Mucosa of descending colon (tissue), 3 donors: ENCODE results near the gene PRSS57. TPM values are rescaled to one million over a fixed set of nuclear protein-coding genes. Genes with fewer than 3 reads are reported as not detected.
"Not testable (repeated sequence)": the region's sequence is repeated elsewhere in the genome, so short reads cannot be mapped to it uniquely, and the experiment has no call there.

ENCODE experiments used
- ATAC-seq: fragments of 200-7000 bp; cut with Tn5 transposase; one replicate; pipeline ENCODE4 v1.9.1; 2020; ENCODE audit warnings: mild to moderate bottlenecking, moderate library complexity
- DNase-seq, 3 donors: peaks; one replicate each; pipeline ENCODE4 v3.0.0-alpha.2; 2020
- H3K36me3 ChIP-seq: fragments of 200-600 bp; one replicate; pipeline ENCODE4 v1.8.0; 2021; ENCODE audit warnings: low read depth, mild to moderate bottlenecking
- H3K4me1 ChIP-seq: fragments of 200-600 bp; one replicate; pipeline ENCODE4 v1.8.0; 2021; ENCODE audit warnings: low read depth, mild to moderate bottlenecking
- H3K4me3 ChIP-seq: fragments of 200-600 bp; one replicate; pipeline ENCODE4 v1.8.0; 2021; ENCODE audit warnings: mild to moderate bottlenecking
- H3K9me3 ChIP-seq: fragments of 200-600 bp; one replicate; pipeline ENCODE4 v1.8.0; 2021; ENCODE audit warnings: mild to moderate bottlenecking
- intact Hi-C, 2 donors: fragments of 100-400 bp; cut with DNase I in 1 of 2; cut with micrococcal nuclease in 1 of 2; formaldehyde crosslinking; loops; one replicate each; pipeline versions ENCODE4 v1.11.0 to v1.11.1; 2022; cut with DNase I, micrococcal nuclease
- total RNA-seq, 3 donors: library from RNA; stranded (reverse); fragmentation: NEBNext Ultra II Directional in 2 of 3; extraction: Animal tissue kit (Norgen Biotek cat#: 25700) in 2 of 3; gene quantifications; one replicate each; pipeline versions ENCODE4 v1.2.1 to v1.2.4, GENCODE V29; 2021 to 2023
- TF ChIP-seq, protein P1 (sequence below): fragments of 200-600 bp; IDR thresholded peaks from one replicate; pipeline ENCODE4 v1.8.0; 2022; ENCODE audit warnings: antibody characterized with exemption, mild to moderate bottlenecking
- donor health status: DM: no; HTN: no; CAD: no; lungs with moderate emphysema.
- donor health status: DM: no; HTN: no; CAD: no.
- donor health status: DM: no; HTN: yes; CAD: no.

PRSS57 gene
- total RNA-seq, 3 donors from 2014 or later: not detected

DNA sequence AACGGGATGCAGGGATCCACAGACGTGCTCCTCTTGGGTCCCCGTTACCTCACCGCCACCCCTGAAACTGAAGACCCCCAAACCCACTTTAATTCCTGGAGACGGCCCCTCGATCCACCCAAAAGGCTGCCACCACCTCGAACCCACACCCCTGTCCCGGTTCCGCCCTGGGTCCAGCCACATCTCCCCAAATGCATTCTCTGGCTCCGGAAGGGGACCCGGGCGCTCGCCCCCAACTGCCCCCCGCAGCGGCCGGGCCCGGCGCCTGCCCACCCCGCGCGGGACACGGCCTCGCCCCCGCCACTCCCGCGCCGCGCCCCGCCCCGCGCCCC lies 19.3 kb downstream of the PRSS57 start:
- intact Hi-C loops: no loop called here
- no peak overlapping the region for H3K4me3 ChIP-seq
- TF ChIP-seq, protein P1, sequence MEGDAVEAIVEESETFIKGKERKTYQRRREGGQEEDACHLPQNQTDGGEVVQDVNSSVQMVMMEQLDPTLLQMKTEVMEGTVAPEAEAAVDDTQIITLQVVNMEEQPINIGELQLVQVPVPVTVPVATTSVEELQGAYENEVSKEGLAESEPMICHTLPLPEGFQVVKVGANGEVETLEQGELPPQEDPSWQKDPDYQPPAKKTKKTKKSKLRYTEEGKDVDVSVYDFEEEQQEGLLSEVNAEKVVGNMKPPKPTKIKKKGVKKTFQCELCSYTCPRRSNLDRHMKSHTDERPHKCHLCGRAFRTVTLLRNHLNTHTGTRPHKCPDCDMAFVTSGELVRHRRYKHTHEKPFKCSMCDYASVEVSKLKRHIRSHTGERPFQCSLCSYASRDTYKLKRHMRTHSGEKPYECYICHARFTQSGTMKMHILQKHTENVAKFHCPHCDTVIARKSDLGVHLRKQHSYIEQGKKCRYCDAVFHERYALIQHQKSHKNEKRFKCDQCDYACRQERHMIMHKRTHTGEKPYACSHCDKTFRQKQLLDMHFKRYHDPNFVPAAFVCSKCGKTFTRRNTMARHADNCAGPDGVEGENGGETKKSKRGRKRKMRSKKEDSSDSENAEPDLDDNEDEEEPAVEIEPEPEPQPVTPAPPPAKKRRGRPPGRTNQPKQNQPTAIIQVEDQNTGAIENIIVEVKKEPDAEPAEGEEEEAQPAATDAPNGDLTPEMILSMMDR: no peak
- H3K9me3 ChIP-seq: no peaks in the 10 kb centered on the region
- peaks cover 12% of the 10 kb centered on the region for H3K4me1 ChIP-seq
- ATAC-seq (no peak), DNase-seq (no peak)
- no peaks in the 10 kb centered on the region for H3K36me3 ChIP-seq

DNA sequence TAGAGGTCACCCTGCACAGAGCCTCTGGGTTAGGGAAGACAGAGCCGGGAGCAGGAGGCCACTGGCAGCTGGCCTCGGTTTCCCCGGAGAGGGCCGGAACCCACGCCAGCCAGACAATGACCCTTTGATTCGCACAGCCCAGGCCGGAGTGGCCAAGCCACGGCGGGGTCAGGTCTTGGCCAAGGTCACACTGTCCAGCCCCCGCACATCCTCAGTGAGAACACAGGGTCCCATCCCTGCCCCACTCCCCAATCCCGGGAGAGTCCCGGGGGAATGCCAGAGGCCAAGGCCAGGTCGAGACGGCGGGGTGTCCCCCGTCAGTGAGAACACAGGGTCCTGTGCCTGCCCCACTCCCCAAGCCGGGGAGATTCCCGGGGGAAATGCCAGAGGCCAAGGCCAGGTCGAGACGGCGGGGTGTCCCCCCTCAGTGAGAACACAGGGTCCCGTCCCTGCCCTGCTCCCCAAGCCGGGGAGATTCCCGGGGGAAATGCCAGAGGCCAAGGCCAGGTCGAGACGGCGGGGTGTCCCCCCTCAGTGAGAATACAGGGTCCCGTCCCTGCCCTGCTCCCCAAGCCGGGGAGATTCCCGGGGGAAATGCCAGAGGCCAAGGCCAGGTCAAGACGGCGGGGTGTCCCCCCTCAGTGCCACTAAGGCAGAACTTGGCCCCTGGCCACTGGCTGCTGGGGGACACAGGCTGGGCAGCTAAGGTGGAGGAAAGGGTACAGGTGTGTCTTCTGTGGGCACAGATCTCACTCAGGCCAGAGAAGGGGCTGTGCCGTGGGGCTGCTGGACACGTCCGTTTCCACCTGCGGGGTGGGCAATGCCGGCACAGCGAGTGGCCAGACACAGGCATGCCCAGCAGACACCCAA lies 20.7 kb downstream of the PRSS57 start:
- DNase-seq (peak in 1 of 3 donors; percentile 56), ATAC-seq (no peak)

DNA sequence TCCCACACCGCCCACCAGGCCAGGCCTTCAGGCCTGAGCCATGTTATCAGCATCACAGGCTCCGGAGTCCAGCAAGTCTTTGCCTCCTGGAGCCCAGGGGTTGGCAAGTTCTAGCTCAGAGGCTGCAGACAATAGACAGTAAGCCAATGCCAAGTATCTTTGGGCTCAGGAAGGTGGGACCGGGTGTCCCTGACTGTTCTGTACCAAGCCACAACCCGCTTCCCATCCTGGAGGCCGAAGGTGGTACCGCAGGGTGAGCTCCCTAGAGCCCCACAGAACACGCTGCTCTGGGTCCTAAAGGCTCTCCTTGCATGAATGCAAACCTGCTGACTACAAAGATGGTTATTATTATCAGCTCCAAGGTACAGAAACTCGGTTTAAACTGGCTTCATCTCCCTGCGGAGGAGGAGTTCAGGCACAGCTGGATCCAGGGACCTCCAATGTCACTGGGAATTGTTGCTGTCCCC lies 24.6 kb downstream of the PRSS57 start:
- no peak for ATAC-seq
- intact Hi-C loops: no loop called here
- TF ChIP-seq, protein P1: no peak

More for the DNA sequence above, 20.7 kb downstream of the PRSS57 start:
- intact Hi-C loops: no loop called here
- no peaks in the 10 kb centered on the region for H3K36me3 ChIP-seq
- no peak overlapping the region for H3K4me3 ChIP-seq
- no peaks in the 10 kb centered on the region for H3K9me3 ChIP-seq
- TF ChIP-seq, protein P1: no peak
- H3K4me1 ChIP-seq: peaks cover 10% of the 10 kb centered on the region

DNA sequence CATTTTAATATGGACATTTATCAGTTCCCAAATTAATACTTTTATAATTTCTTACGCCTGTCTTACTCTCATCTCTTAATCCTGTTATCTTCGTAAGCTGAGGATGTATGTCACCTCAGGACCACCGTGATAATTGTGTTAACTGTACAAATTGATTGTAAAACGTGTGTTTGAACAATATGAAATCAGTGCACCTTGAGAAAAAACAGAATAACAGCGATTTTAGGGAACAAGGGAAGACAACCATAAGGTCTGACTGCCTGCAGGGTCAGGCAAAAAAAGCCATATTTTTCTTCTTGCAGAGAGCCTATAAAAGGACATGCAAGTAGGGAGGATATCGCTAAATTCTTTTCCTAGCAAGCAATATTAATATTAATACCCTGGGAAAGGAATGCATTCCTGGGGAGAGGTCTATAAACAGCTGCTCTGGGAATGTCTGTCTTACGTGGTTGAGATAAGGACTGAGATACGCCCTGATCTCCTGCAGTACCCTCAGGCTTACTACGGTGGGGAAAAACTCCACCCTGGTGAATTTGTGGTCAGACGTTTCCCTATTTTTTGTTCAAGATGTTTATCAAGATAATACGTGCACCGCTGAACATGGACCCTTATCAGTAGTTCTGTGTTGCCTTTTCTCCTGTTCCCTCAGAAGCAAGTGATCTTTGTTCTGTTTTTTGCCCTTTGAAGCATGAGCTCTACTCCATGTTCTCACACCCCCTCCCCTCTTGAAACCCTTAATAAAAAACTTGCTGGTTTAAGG lies 26.4 kb downstream of the PRSS57 start:
- not testable (repeated sequence) for ATAC-seq, DNase-seq, H3K9me3 ChIP-seq, H3K36me3 ChIP-seq, H3K4me1 ChIP-seq, H3K4me3 ChIP-seq
- intact Hi-C loops: loop anchor here (5.0 kb wide), 1 partner anchor 63 kb away; no protein-coding TSS in a partner anchor

More for the DNA sequence above, 24.6 kb downstream of the PRSS57 start:
- peaks cover 3% of the 10 kb centered on the region for H3K4me1 ChIP-seq
- H3K4me3 ChIP-seq: no peak overlapping the region
- no peaks in the 10 kb centered on the region for H3K9me3 ChIP-seq
- H3K36me3 ChIP-seq: no peaks in the 10 kb centered on the region
- no peak for DNase-seq

DNA sequence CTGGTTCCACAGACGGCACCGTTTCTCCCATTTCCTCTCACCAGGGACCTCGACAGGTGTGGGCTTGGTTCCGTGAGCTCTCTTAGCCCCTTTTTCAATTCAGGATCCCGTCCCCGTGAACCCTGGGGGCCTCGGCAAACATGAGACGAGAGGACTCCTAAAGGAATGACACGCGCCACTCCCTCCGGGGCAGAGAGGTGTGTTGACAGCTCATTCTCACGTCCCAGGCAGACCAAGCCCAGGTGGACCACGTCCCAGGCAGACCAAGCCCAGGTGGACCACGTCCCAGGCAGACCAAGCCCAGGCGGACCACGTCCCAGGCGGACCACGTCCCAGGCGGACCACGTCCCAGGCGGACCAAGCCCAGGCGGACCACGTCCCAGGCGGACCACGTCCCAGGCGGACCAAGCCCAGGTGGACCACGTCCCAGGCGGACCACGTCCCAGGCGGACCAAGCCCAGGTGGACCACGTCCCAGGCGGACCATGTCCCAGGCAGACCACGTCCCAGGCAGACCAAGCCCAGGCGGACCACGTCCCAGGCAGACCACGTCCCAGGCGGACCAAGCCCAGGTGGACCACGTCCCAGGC lies 28.2 kb downstream of the PRSS57 start:
- ATAC-seq, H3K36me3 ChIP-seq, H3K4me3 ChIP-seq, DNase-seq, H3K9me3 ChIP-seq: not testable (repeated sequence)
- H3K4me1 ChIP-seq: peaks cover 12% of the 10 kb centered on the region
- intact Hi-C loops: loop anchor here (5.0 kb wide), 1 partner anchor 65 kb away; no protein-coding TSS in a partner anchor

DNA sequence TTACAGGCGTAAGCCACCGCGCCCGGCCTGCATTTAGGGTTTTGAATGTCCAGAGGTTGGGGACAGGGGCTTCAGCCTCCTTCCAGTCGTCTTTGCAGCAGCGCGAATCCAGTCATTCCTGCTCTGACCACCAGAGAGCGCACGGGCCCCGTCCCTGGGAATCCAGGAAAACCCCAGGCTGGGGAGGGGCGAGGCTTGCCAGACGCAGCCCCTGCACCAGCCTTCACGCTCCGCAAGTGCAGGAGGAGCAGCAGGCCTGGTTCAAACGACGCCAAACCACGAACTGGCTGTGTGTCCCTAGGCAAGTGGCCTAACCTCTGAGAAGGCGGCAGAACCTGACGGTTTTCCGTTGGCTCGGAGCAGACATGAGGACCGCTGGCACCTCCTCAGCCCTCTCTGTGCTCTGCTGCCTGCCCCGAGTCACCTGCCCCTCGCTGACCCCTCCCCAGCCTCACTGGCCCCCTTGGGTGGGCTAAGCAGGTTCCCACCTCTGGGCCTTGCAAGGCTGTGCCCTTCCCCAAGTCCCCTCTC lies 30.3 kb downstream of the PRSS57 start:
- peak; percentile 19 for ATAC-seq
- no peak overlapping the region for H3K4me3 ChIP-seq
- intact Hi-C loops: loop anchor here (5.0 kb wide), 1 partner anchor 67 kb away; no protein-coding TSS in a partner anchor

More for the DNA sequence above, 30.3 kb downstream of the PRSS57 start:
- H3K36me3 ChIP-seq: no peaks in the 10 kb centered on the region
- TF ChIP-seq, protein P1: peak; percentile 90
- no peaks in the 10 kb centered on the region for H3K9me3 ChIP-seq
- peak; percentile 82 to 89 (median 88) for DNase-seq
- peaks cover 22% of the 10 kb centered on the region for H3K4me1 ChIP-seq
